Measurements from ENCODE around the gene TSPAN2.

The TSPAN2 gene

GRCh38 chr1:115012006-115012405, 77.3 kb downstream of the TSPAN2 start:
- Histone ChIP-seq H3K27me3 (no peaks in the 10 kb centered on the region), H3K4me3 (no peak overlapping the region), H3K36me3 (no peaks in the 10 kb centered on the region), H3K4me1 (no peaks in the 10 kb centered on the region), H3K9me3 (no peaks in the 10 kb centered on the region), H3K27ac (no peak overlapping the region)
- DNase-seq, result no peak
- intact Hi-C loops (cut with DNase I; ENCODE audit: low total_unique reads), result no loop called here
- no peak for TF ChIP-seq CTCF (IDR thresholded peaks at IDR 0.05)

- no peak overlapping the region for H3K4me3 ChIP-seq
- no peaks in the 10 kb centered on the region for H3K4me1 ChIP-seq
- no peak overlapping the region for H3K27ac ChIP-seq
- intact Hi-C loops (cut with DNase I; ENCODE audit: low total_unique reads), result no loop called here
- no peaks in the 10 kb centered on the region for H3K9me3 ChIP-seq
- H3K36me3 ChIP-seq, result no peaks in the 10 kb centered on the region
- no peaks in the 10 kb centered on the region for H3K27me3 ChIP-seq
- no peak for TF ChIP-seq CTCF (IDR thresholded peaks at IDR 0.05)
- no peak for DNase-seq
Measured at GRCh38 chr1:115006191-115006590, 83.1 kb downstream of the TSPAN2 start.

All from tibial artery (tissue), 4 donors.